Duodenal mucosa (tissue), 2 donors: Measurements from ENCODE around the gene CYP2S1.
A peak's percentile ranks its signal among the peaks of the same experiment; 100 is the strongest.
"Not testable (repeated sequence)": the region's sequence is repeated elsewhere in the genome, so short reads cannot be mapped to it uniquely, and the experiment has no call there.

Source experiments
- H3K27ac ChIP-seq: one replicate; pipeline ENCODE4 v1.7.0; 2013; ENCODE audit warnings: low read depth, low read length
- H3K27me3 ChIP-seq, 2 donors: one replicate each; pipeline ENCODE4 v1.7.0; 2013; ENCODE audit warnings: low read length in 2 of 2, control low read depth in 1 of 2; ENCODE audit not compliant: insufficient read depth in 2 of 2, control insufficient read depth in 1 of 2
- H3K36me3 ChIP-seq, 2 donors: one replicate each; pipeline ENCODE4 v1.7.0; 2013; ENCODE audit warnings: low read length in 2 of 2, control low read depth in 1 of 2; ENCODE audit not compliant: insufficient read depth in 2 of 2, control insufficient read depth in 1 of 2
- H3K4me1 ChIP-seq, 2 donors: one replicate each; pipeline ENCODE4 v1.7.0; 2013; ENCODE audit warnings: low read length in 2 of 2, control low read depth in 1 of 2; ENCODE audit not compliant: insufficient read depth in 2 of 2, control insufficient read depth in 1 of 2
- H3K4me3 ChIP-seq, 2 donors: one replicate each; pipeline ENCODE4 v1.7.0; 2013; ENCODE audit warnings: low read length in 2 of 2, low read depth in 1 of 2
- H3K9ac ChIP-seq, 2 donors: one replicate each; pipeline ENCODE4 v1.7.0; 2013; ENCODE audit warnings: low read length in 2 of 2, low read depth in 1 of 2
- H3K9me3 ChIP-seq, 2 donors: one replicate each; pipeline ENCODE4 v1.7.0; 2013; ENCODE audit warnings: low read length in 2 of 2, control low read depth in 1 of 2; ENCODE audit not compliant: control insufficient read depth in 1 of 2

Gene CYP2S1

DNA sequence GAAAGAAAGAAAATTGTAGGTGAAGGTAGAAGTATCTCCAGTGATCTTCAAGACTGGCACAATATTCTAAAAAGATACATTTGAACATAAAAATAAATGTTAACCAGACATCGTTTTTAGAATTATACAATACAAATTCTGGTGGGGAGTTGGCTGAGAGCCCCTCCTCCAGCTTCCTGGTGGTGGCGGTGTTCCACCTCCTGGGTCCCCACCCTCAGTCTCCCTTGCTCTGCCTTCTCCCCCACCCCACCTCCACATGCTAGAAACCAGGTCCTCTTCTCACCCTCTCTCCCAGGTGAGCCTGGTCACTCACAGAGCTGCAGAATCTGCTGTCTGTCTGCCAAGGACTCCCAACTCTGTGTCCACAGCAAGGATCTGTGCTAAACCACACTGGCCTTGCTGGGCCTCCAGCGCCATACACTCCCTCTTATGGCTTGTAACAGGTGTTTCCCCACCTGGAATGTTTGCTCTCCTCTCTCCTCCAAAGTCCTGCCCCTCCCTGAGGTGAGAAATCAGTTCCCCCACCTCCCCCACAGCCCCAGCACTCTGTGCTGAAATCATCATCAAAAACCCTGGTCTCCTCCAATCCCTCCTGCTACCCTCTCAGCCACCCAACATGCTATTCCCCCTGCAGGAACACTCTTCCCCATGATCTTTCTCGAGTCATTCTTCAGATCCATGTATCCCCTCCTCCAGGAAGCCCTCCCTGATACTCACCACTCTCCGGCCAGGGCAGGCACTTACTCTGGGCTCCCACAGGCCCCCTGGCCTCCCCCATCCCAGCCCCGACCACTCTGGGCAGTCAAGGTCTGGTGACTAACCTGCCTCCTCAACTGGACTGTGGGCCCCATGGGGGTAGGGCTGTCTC is 20.5 kb upstream of the CYP2S1 start:
- H3K4me3 ChIP-seq = no peak overlapping the region
- peaks cover 15 to 17% of the 10 kb centered on the region in 2 donors for H3K4me1 ChIP-seq
- no peak overlapping the region for H3K27ac ChIP-seq
- peak overlapping the region in 1 of 2 donors; percentile 5 for H3K9ac ChIP-seq
- H3K27me3 ChIP-seq = no peaks in the 10 kb centered on the region
- H3K36me3 ChIP-seq = no peaks in the 10 kb centered on the region
- no peaks in the 10 kb centered on the region for H3K9me3 ChIP-seq

GRCh38 chr19:41174297-41174928 is 18.6 kb upstream of the CYP2S1 start:
- Histone ChIP-seq H3K27me3 (no peaks in the 10 kb centered on the region), H3K27ac (no peak overlapping the region), H3K4me3 (no peak overlapping the region), H3K4me1 (peaks cover 12 to 14% of the 10 kb centered on the region in 2 donors), H3K9ac (no peak overlapping the region), H3K36me3 (no peaks in the 10 kb centered on the region), H3K9me3 (no peaks in the 10 kb centered on the region)

DNA sequence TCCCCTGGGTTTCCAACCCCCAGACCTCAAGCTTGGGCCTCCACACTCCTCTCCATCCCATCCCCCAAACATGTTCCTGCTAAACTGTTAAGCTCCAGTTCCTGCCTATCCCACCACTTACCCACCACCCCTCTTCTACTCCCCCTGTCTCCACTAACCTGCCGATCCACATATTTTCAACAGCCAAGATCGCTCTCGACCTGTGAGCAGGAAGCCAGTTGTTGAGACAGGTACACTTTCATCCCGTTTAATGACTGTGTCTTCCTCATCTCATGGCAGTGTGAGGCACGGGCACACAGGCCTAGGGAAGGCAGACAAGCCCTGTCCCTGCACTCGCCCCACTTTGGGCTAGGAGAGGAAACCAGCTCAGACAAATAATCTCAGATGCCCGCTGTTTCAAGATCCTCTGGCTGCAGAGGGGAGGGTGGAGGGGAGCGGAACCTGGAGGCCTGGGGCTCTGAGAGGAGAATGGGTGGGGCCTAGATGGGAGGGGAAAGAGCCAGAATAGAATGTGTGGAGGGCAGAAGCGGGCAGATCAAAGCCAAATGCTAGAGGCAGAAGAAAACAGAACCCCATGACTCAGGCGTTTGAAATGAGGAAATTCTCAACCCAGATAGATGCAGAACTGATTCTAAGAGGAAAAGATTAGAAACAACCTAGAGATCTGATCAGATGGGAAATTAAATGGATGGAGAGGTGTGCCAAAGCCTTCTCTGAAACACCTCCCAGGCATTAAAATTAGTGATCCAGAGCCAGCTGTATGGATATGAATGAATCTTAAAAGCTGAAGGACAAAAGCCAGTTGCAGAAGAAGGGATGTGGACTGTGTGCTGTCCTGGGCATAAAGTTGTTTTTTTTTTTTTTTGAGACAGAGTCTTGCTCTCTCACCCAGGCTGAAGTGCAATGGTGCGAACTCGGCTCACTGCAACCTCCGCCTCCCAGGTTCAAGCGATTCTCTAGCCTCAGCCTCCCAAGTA is 16.9 kb upstream of the CYP2S1 start:
- Histone ChIP-seq H3K4me3 (peak overlapping the region; percentile 29 to 32), H3K9ac (peak overlapping the region in 1 of 2 donors; percentile 51), H3K27ac (no peak overlapping the region)

GRCh38 chr19:41180173-41180572 is 12.8 kb upstream of the CYP2S1 start:
- not testable (repeated sequence) for H3K27ac ChIP-seq, H3K9me3 ChIP-seq, H3K9ac ChIP-seq, H3K4me3 ChIP-seq, H3K27me3 ChIP-seq, H3K36me3 ChIP-seq
- H3K4me1 ChIP-seq = peaks cover 9 to 12% of the 10 kb centered on the region in 2 donors

More for the DNA sequence above, 16.9 kb upstream of the CYP2S1 start:
- peaks cover 12 to 14% of the 10 kb centered on the region in 2 donors for H3K4me1 ChIP-seq
- H3K36me3 ChIP-seq = no peaks in the 10 kb centered on the region
- no peaks in the 10 kb centered on the region for H3K9me3 ChIP-seq
- no peaks in the 10 kb centered on the region for H3K27me3 ChIP-seq

GRCh38 chr19:41186971-41187883 is 5.8 kb upstream of the CYP2S1 start:
- H3K4me3 ChIP-seq = no peak overlapping the region
- H3K27me3 ChIP-seq = no peaks in the 10 kb centered on the region
- H3K36me3 ChIP-seq = no peaks in the 10 kb centered on the region

GRCh38 chr19:41187884-41188279 is 5.1 kb upstream of the CYP2S1 start:
- Histone ChIP-seq H3K4me3 (no peak overlapping the region), H3K27ac (no peak overlapping the region), H3K36me3 (no peaks in the 10 kb centered on the region), H3K9ac (no peak overlapping the region), H3K4me1 (peaks cover 9 to 11% of the 10 kb centered on the region in 2 donors), H3K9me3 (no peaks in the 10 kb centered on the region), H3K27me3 (no peaks in the 10 kb centered on the region)

More at GRCh38 chr19:41186971-41187883, 5.8 kb upstream of the CYP2S1 start:
- Histone ChIP-seq H3K9me3 (no peaks in the 10 kb centered on the region), H3K27ac (no peak overlapping the region), H3K4me1 (peaks cover 5 to 6% of the 10 kb centered on the region in 2 donors), H3K9ac (no peak overlapping the region)

DNA sequence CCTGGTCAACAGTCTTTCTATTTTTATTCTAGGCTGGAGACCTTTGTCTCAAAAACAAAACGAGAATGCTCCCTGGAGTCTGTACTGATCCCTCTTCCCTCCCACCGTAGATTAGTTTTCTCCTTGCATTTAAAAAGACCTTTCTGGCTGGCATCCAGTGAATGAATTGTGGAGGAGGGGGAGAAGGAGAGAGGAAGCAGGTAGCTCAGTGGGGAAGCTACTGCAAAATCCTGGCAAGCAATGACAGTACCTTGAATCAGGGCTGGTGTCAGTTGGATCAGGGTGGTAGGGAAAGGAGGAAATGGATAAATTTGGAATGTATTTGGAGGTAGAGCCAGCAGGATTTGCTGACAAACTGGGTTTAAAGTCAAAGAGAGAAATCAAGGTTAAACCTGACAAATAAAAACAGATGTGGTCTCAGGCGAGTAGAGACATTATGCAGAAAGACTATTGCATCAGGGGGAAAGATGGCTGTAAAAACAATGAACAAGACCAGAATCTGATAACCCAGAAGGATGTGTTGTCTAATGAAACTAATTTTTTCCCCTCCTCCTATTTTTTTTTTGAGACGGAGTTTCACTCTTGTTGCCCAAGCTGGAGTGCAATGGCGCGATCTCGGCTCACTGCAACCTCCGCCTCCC is 3.5 kb upstream of the CYP2S1 start:
- no peak overlapping the region for H3K27ac ChIP-seq
- H3K4me3 ChIP-seq = no peak overlapping the region
- H3K4me1 ChIP-seq = peaks cover 15 to 17% of the 10 kb centered on the region in 2 donors
- no peaks in the 10 kb centered on the region for H3K36me3 ChIP-seq
- no peak overlapping the region for H3K9ac ChIP-seq
- no peaks in the 10 kb centered on the region for H3K27me3 ChIP-seq
- H3K9me3 ChIP-seq = no peaks in the 10 kb centered on the region

DNA sequence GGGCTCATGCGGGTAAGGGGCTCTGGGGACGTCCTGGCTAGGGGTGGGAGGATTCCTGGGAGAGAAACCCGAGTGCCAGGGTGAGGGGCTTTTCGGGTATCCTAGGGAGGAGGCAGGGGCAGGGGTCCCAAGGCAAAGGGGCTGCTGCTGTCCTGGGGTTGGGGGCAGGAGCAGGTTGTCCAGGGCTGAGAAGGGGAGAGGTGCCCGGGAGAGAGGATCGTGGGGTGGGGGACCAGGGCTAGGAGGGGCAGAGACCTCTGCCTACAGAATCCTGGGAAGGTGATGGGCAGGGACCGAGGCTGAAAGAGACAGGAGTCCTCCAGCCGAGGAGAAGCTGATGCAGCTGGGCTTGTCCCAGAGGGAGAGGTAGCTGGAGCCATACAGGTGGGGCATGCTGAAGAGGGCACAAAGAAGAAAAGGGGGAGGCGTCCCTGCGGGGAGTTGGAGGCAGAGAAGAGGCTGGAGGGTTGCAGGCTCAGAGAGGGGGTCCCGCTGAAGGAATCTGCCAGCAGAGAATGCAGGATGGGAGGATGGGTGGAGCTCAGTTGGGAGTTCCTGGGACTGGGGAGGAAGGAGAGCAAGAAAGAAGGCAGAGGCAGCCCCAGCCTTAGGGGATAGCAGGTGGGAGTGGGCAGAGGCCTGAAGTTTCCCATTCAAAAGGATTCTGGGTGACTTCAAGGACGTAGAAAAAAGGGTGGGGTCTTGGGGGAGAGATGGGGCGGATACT is 574 bp downstream of the CYP2S1 start:
- peaks cover 1 to 8% of the 10 kb centered on the region in 2 donors for H3K36me3 ChIP-seq
- peak overlapping the region; percentile 76 to 82 for H3K4me3 ChIP-seq
- H3K4me1 ChIP-seq = peaks cover 19 to 27% of the 10 kb centered on the region in 2 donors
- no peaks in the 10 kb centered on the region for H3K9me3 ChIP-seq
- H3K9ac ChIP-seq = peak overlapping the region; percentile 70 to 76
- peak overlapping the region; percentile 32 for H3K27ac ChIP-seq
- no peaks in the 10 kb centered on the region for H3K27me3 ChIP-seq
